Fibroblast of lung (primary cell): ENCODE data around the gene PXDN. TPM values are rescaled to one million over a fixed set of nuclear protein-coding genes. Genes with fewer than 3 reads are reported as not detected.

Experiments
- DNase-seq, 2 donors: peaks; one replicate each; pipeline versions ENCODE4 v3.0.0 to v3.0.0-alpha.2; 2010; ENCODE audit warnings: low read depth in 2 of 2
- H2AFZ ChIP-seq: 2 replicates; pipeline ENCODE4 v1.5.1; 2012; ENCODE audit warnings: low read length, control low read depth, inconsistent platforms
- H3K27ac ChIP-seq: 2 replicates; pipeline ENCODE4 v1.5.1; 2011; ENCODE audit warnings: low read length, control low read depth; ENCODE audit not compliant: insufficient read depth
- H3K27me3 ChIP-seq: 2 replicates; pipeline ENCODE4 v1.5.1; 2011; ENCODE audit warnings: mild to moderate bottlenecking, low read length; ENCODE audit not compliant: control insufficient read depth, insufficient read depth
- H3K36me3 ChIP-seq: 2 replicates; pipeline ENCODE4 v1.5.1; 2011; ENCODE audit warnings: low read length; ENCODE audit not compliant: control insufficient read depth, insufficient read depth
- H3K4me1 ChIP-seq: 2 replicates; pipeline ENCODE4 v1.5.1; 2011; ENCODE audit warnings: low read length; ENCODE audit not compliant: control insufficient read depth, insufficient read depth; ENCODE audit errors: extremely low read depth
- H3K4me2 ChIP-seq: 2 replicates; pipeline ENCODE4 v1.5.1; 2011; ENCODE audit warnings: low read length, control low read depth; ENCODE audit not compliant: insufficient read depth; ENCODE audit errors: extremely low read depth
- H3K4me3 ChIP-seq, 4 experiments: fragments of 200-600 bp in 1 of 4; sonication (generic) in 1 of 4; replicated peaks in 1 of 4; 2 replicates each; pipeline ENCODE4 v1.5.1; 2011 to 2016; ENCODE audit warnings: low read length in 4 of 4, low read depth in 3 of 4, mild to moderate bottlenecking in 3 of 4, control low read depth in 2 of 4, inconsistent platforms in 1 of 4, mixed read lengths in 1 of 4; ENCODE audit not compliant: insufficient read depth in 1 of 4; ENCODE audit errors: control extremely low read depth in 1 of 4
- H3K79me2 ChIP-seq: 2 replicates; pipeline ENCODE4 v1.5.1; 2012; ENCODE audit warnings: mild to moderate bottlenecking, low read length, inconsistent platforms; ENCODE audit not compliant: control insufficient read depth, insufficient read depth
- H3K9ac ChIP-seq: 2 replicates; pipeline ENCODE4 v1.5.1; 2011; ENCODE audit warnings: mild to moderate bottlenecking, low read length, control low read depth; ENCODE audit not compliant: insufficient read depth
- H3K9me3 ChIP-seq: 2 replicates; pipeline ENCODE4 v1.5.1; 2012; ENCODE audit warnings: low read depth, low read length; ENCODE audit not compliant: control insufficient read depth, insufficient read depth
- H4K20me1 ChIP-seq: 2 replicates; pipeline ENCODE4 v1.5.1; 2011; ENCODE audit warnings: low read length; ENCODE audit not compliant: control insufficient read depth, insufficient read depth; ENCODE audit errors: extremely low read depth
- EZH2 ChIP-seq: IDR thresholded peaks from 2 replicates; pipeline ENCODE4 v1.5.1; 2012; ENCODE audit warnings: low read length, control low read depth, mild to moderate bottlenecking; ENCODE audit errors: missing control alignments
- polyA plus RNA-seq, 2 donors: library from polyadenylated mRNA; depleted of rRNA in 1 of 2; stranded (reverse) in 1 of 2; unstranded in 1 of 2; fragments of >200 nt; gene quantifications; 2 replicates each; pipeline ENCODE4 v1.2.1, GENCODE V29; 2011 to 2012; ENCODE audit warnings: missing spikeins in 1 of 2
- total RNA-seq: library from RNA; depleted of rRNA; stranded (reverse); fragments of >200 nt; gene quantifications from 2 replicates; pipeline ENCODE4 v1.2.1, GENCODE V29; 2014
- TF ChIP-seq, protein P1 (sequence below), 2 donors: IDR thresholded peaks in 1 of 2; conservative IDR thresholded peaks in 1 of 2; 1 replicate in 1 of 2; 2 replicates in 1 of 2; pipeline ENCODE4 v1.5.1; 2011 to 2012; ENCODE audit warnings: low read length in 2 of 2, control low read depth in 1 of 2, inconsistent platforms in 1 of 2, low read depth in 1 of 2, mild to moderate bottlenecking in 1 of 2

The PXDN gene
- total and polyA plus RNA-seq, 2 donors (not counting 1 experiment from before 2014, with no cell fraction given): 153 to 298 TPM

DNA sequence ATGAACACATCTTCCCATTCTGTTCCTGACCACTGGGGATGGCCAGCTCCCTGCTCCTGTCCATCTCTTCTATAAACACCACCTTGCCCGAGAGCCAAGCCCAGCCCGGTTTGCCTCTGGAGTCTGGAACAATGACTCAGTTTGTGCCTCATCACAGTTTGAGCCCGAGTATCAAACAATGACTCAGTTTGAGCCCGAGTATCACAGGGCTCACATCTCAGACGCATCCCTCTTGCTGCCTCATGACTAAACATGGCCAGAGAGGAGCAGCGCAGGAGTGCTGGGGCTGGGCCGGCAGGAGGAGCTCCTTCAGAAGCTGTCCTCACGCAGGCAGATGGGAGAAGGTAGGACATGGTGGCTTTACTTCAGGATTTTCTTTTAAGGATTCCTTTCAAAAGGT, 68.7 kb downstream of the PXDN start:
- Histone ChIP-seq H3K27me3 (no peaks in the 10 kb centered on the region), H3K79me2 (no peaks in the 10 kb centered on the region), H3K9me3 (no peaks in the 10 kb centered on the region), H3K4me2 (no peak overlapping the region), H3K4me3 (no peak overlapping the region), H3K27ac (peak overlapping the region; percentile 61), H4K20me1 (no peaks in the 10 kb centered on the region), H3K36me3 (peaks cover 45% of the 10 kb centered on the region), H3K9ac (no peak overlapping the region), H3K4me1 (peaks cover 4% of the 10 kb centered on the region), H2AFZ (no peak overlapping the region)
- DNase-seq: peak; percentile 95
- TF ChIP-seq, protein P1, sequence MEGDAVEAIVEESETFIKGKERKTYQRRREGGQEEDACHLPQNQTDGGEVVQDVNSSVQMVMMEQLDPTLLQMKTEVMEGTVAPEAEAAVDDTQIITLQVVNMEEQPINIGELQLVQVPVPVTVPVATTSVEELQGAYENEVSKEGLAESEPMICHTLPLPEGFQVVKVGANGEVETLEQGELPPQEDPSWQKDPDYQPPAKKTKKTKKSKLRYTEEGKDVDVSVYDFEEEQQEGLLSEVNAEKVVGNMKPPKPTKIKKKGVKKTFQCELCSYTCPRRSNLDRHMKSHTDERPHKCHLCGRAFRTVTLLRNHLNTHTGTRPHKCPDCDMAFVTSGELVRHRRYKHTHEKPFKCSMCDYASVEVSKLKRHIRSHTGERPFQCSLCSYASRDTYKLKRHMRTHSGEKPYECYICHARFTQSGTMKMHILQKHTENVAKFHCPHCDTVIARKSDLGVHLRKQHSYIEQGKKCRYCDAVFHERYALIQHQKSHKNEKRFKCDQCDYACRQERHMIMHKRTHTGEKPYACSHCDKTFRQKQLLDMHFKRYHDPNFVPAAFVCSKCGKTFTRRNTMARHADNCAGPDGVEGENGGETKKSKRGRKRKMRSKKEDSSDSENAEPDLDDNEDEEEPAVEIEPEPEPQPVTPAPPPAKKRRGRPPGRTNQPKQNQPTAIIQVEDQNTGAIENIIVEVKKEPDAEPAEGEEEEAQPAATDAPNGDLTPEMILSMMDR (conservative IDR thresholded peaks at IDR 0.05 in 1 of 2, IDR thresholded peaks at IDR 0.05 in 1 of 2; ENCODE audit: low read depth in 1 of 2, low read length in 2 of 2): peak; percentile 43 to 78
- no peak for TF ChIP-seq EZH2

DNA sequence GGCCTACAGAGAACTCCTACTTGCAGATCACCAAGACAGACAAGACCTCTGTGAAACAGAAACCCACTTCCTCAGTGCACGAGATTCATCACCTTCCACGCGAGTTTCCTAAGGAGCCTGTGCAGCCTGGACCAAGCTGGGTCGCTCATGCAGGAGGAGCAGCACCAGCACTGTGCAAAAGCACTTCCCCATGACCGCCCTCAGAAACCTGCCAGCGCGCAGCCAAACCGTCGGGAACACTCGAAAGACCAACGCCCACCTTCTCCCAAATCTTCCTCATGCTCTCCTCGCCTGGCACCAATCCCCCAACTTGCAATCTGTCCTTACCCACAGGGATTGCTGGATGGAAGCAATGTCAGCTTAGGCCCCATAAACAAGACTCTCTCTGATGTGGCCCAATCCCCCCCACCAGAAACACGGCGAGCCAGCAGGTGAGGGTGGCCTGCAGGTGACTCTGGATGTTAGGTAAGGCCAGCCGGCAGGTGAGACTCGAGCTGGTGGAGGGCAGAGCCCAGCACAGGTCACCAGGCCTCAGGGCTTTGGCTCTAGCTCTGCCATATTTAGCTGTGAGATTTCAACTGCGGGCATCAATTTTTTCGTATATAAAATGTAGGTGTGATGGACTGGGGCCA, 69.4 kb downstream of the PXDN start:
- peak overlapping the region; percentile 61 for H3K27ac ChIP-seq
- H3K36me3 ChIP-seq: peaks cover 39% of the 10 kb centered on the region

DNA sequence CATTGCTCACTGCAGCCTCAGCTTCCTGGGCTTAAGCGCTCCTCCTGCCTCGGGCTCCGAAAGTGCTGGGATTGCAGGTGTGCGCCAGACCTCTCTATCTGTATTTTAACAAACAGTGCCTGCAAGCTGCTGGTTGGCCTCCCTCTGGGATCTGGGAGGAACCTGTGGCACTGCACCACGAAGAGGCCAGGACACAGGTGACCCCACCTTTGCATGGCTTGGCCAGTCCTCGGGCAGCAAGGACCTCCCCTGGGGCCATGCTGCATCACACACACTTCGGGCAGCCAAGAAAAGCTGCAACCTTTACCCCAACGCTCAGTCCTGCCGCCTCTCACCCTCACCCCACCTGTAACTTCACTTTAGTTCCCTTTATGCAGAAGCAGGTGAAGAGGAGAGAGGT, 70.0 kb downstream of the PXDN start:
- Histone ChIP-seq H2AFZ (no peak overlapping the region), H3K4me3 (no peak overlapping the region), H3K4me1 (peaks cover 4% of the 10 kb centered on the region), H4K20me1 (no peaks in the 10 kb centered on the region), H3K4me2 (no peak overlapping the region), H3K36me3 (peaks cover 33% of the 10 kb centered on the region), H3K9ac (no peak overlapping the region), H3K79me2 (no peaks in the 10 kb centered on the region), H3K27me3 (no peaks in the 10 kb centered on the region), H3K9me3 (no peaks in the 10 kb centered on the region), H3K27ac (no peak overlapping the region)
- DNase-seq: no peak
- TF ChIP-seq EZH2: no peak
- TF ChIP-seq, protein P1 (conservative IDR thresholded peaks at IDR 0.05 in 1 of 2, IDR thresholded peaks at IDR 0.05 in 1 of 2; ENCODE audit: low read depth in 1 of 2, low read length in 2 of 2): no peak

More for the DNA sequence above, 69.4 kb downstream of the PXDN start:
- no peak overlapping the region for H2AFZ ChIP-seq
- no peak overlapping the region for H3K4me3 ChIP-seq
- peaks cover 4% of the 10 kb centered on the region for H3K4me1 ChIP-seq
- no peak overlapping the region for H3K9ac ChIP-seq
- H4K20me1 ChIP-seq: no peaks in the 10 kb centered on the region
- no peaks in the 10 kb centered on the region for H3K9me3 ChIP-seq
- no peak for DNase-seq
- peak overlapping the region; percentile 32 for H3K4me2 ChIP-seq
- no peaks in the 10 kb centered on the region for H3K79me2 ChIP-seq
- no peak for TF ChIP-seq EZH2
- TF ChIP-seq, protein P1 (conservative IDR thresholded peaks at IDR 0.05 in 1 of 2, IDR thresholded peaks at IDR 0.05 in 1 of 2; ENCODE audit: low read depth in 1 of 2, low read length in 2 of 2): no peak
- no peaks in the 10 kb centered on the region for H3K27me3 ChIP-seq
